Stimulated activated CD4-positive, alpha-beta T cell treated with anti-CD3 and anti-CD28 coated beads, Interleukin-1b, Interleukin-23, amount 100 ng/mL, for 24 hours (primary cell): ENCODE measurements around the gene OR10G3.

Experiments used
- DNase-seq, 4 experiments: peaks; one replicate each; pipeline ENCODE4 v3.0.0-alpha.2; 2020; ENCODE audit warnings: low read depth in 4 of 4, low spot score in 1 of 4

The OR10G3 gene

DNA sequence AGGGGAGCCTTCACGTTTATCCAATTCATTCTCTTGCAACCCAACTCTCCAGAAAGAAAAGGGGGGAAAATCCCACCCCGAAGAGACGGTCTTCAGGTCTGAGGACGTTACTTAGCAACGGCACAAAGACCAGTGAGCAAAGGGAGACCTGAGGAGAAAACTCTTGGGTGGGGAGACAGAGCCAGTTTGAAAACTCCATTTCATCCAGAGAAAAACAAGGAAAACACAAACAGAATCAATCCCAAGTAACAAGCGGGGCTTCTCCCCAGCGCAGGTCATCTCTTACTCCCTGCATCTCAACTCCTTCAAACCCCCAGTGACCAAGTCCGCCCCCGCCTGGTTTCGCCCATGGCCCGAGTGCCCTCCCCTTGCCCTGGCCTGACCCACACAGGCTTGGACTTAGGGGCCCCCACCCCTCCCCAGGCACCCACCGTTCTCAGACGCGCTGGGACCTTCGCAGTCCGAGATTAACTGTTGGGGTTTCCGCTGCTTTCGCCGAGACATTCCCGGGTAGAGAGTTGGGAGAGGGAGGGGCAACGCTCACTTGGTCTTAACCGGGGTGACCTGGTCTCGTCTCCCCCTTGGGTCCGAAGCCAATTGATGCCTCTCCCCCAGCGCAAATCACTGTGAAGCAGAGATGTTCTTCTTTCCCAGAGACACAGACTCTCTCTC lies 43.3 kb downstream of the OR10G3 start:
- no peak for DNase-seq

- no peak for DNase-seq
These were observed 44.1 kb downstream of the OR10G3 start for GRCh38 chr14:21535545-21536417.

DNA sequence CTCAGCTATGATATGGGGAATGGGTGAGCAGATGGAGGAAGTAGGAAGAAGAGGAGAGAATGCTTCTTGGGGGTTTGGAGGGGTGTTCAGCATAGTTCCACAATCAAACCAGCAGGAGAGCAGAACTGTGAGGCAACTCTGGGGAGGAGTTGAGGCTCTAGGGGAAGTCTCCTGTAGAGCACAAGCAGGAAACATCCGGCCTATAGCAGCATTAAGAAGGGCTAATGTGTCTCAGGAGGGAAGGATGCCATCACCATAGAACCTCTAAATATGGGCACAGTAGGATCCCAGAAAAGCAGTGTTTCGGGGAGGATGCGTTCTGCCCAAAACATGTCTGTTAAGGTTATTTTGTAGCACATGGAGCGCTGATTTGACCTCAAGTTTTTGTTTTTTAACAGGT lies 45.3 kb downstream of the OR10G3 start:
- no peak for DNase-seq

DNA sequence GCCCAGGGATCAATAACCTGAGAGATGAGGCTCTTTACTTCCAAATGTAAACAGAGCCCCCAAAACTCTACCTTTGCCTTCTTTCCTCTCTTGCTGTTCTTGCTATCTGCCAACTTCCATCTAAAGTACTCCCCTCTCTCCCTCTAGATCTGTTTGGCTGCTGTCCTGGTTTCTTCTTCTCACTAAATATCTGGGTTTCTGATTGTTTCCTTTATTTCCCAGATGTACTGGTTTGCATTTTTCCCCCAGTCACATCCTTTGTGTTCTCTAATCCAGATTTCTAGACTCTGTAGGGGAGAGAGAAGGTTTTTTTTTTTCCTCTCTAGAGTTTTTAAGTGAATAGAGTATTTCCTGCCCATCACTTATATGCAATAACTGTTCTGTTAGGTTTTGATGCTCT lies 46.6 kb downstream of the OR10G3 start:
- DNase-seq: no peak

- no peak for DNase-seq
These were observed 50.4 kb downstream of the OR10G3 start for GRCh38 chr14:21529515-21529914.

GRCh38 chr14:21528381-21529348 lies 51.2 kb downstream of the OR10G3 start:
- DNase-seq: no peak

DNA sequence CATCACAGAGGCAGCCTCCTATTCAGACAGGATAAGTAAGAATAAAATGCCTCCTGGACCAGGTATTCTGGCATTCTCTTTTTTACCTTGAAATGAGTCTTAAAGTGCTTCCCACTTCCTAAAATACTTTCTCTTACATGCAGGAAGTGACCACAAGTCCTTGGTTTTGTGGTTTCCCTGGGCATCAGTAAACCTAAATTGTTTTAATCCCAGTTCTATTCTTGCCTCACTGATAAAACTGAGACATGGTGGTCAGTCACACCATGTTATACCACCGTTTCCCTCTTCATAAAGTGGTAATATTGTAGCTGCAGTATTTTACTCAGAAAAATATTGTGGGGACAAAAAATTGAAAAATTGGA lies 52.6 kb downstream of the OR10G3 start:
- DNase-seq: no peak

- no peak for DNase-seq
These were observed 53.1 kb downstream of the OR10G3 start for GRCh38 chr14:21526672-21527317.

- DNase-seq: peak; percentile 30 to 74 (median 58)
These were observed 53.8 kb downstream of the OR10G3 start, which contains the start of gene SALL2 for GRCh38 chr14:21525962-21526671. Gene SALL2 (minus strand): TSS chr14:21526346. CDS start chr14:21526127, 219 bp downstream.

GRCh38 chr14:21525571-21525961 lies 54.3 kb downstream of the OR10G3 start:
- no peak for DNase-seq

GRCh38 chr14:21524575-21525490 lies 55.0 kb downstream of the OR10G3 start:
- no peak for DNase-seq

DNA sequence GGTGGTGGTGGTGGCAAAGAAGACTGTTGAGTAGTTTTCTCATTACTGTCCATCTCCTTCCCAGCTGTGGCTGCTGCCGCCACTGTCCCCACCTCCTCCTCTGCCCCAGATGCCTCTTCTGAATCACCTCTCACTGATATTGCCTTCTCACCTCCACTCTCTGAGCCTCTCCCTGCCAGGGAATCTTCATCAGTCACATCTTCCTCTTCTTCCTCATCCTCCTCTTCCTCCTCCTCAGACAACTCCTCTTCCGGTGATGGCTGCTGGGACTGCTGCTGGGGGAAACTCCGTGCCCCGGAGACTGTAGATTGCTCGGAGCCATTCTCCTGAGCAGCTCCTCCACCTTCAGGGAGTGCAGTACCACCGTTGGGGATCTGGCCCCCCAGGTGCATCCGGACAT lies 56.7 kb downstream of the OR10G3 start:
- no peak for DNase-seq

GRCh38 chr14:21521501-21521900 lies 58.4 kb downstream of the OR10G3 start:
- no peak for DNase-seq

- no peak for DNase-seq
These were observed 59.1 kb downstream of the OR10G3 start for GRCh38 chr14:21520767-21521166.

DNA sequence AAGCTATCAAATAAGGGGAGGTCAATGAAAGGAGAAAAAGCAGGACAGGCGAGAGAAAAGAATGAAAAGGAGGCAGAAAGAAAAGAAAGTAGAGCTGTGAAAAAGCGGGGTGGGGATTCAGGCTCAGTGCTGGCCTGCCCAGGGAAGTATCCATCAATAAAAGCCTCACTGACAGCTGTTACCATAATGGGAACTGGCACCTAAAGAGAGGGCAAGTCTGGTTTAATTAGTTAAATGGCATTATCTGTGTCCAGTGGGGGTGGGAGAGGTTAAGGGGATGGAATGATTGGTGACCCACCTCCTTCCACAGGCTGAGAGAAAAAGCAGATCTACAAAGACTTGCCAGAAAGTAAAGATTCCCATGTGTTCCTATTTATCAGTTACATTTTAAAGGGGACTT lies 61.2 kb downstream of the OR10G3 start:
- no peak for DNase-seq
